NCI-H1436 (cell line): ENCODE measurements around the gene GOLT1A.

Experiments used
- DNase-seq: peaks from one replicate; lab custom pipeline; 2025; lab: John Stamatoyannopoulos, UW

GOLT1A gene, protein sequence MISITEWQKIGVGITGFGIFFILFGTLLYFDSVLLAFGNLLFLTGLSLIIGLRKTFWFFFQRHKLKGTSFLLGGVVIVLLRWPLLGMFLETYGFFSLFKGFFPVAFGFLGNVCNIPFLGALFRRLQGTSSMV

DNA sequence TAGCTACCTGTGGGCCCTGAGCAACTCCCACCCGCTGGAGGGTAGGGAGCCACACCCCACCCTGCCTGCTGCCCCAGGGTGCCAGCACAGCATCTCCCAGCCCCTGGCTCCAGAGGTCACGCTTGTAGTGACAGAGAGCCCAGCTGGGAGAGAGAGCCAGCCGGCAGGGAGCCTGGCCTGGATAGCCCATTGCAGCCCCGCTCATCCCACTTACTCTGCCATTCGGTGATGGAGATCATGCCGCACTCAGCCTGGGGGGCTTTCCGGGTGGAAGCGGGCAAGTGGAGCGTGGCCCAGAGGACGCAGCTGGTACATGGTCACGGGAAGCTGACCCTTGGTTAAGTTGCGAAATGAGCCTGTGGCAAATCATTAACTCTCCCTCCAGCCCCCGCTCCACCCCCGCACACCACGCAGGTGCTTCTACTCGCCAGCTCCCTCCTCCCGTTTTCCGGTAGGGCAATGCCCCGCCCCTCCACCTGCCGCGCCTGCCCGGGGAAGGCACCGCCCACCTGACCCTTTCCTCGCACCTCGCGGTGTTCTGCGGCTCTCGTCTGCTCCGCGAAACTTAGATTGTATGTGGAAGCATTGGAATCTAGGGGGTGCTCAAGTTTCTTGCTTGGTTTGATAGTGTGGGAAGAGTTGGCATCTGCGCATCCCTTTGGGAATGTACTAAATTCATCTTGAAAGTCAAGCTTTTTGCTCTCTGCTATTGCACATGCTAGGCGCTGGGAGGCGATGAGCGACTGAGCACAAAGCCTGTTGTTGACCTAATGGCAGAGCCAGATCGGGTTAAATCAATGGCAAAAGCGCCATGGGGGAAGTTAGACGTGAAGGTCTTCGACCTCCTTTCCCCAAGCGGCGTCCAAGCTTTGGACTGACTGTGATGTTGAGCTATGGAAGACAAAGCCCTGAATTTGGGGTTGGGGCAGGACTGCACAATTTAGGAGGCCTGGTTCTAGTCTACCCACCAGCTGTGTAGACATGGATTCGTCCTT lies at the start of gene GOLT1A:
GOLT1A (minus strand) TSS at position 321 of the 995 bp plus-strand sequence; CDS start at position 239, 82 bp downstream.
- no peak for DNase-seq

DNA sequence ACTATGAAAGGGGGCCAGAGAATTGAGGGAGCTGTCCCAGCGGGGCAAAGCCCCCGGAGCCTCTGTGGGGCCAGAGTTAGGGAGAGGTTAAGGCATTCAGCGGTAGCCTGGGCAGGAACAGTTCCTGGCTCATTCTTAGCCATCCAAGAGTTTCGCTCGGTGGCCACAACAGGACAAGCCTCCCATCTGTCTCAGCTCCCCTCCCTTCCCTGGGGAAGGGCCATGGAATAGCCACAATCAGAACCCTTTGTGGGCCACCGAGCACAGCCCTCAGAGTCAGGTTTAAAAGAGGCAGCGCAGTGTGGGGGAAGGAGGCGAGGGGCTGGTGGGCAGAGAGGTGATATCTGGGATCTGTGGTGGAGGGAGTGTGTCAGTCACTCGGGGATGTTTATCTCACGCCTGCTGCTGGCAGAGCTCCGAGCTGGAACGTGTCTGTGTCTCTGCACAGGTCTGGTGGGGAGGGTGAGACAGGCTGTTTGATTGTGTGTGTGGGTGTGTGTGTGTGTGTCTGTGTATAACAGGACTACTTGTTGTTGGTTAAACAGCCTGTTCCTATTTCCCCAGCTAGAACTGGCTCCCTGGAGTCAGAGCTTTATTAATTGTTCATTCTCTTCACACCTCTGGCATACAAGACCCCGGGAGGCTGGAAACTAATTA lies 49.6 kb upstream of the GOLT1A start:
- no peak for DNase-seq

DNA sequence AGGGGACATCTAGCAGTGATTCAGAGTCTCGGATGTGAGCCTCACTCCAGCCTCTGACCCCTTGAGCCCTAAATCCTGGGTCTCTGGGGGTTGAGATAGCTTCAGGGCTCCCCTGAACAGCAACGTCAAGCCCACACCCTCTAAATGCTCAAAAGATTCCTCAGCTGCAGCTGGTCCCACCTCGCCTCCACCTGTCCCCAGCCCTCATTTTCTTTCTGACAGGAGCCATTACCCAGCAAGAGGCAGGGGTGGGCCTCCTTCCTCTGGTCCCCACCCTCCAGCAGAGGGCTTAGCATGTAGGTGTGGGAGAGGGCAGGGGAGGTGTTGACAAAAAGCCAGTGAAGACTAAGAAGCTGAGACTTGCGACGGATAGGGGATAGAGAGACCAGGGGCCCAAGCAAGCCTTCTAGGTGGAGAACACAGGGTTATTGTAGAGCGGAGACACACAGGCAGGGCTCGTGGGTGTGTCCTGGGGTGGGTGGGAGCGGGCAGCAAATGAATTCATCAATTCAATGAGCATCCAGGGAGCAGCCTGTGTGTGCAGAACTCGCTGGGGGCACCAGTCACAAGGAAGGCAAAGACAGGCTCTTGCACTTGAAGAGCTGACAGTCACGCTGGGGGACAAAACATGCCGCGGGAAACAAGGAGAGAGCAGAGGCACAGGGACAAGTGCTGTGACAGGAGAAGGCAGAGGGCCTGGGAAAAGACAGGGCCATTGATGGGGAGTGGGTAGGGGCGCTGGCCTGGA lies 48.9 kb upstream of the GOLT1A start:
- no peak for DNase-seq

DNA sequence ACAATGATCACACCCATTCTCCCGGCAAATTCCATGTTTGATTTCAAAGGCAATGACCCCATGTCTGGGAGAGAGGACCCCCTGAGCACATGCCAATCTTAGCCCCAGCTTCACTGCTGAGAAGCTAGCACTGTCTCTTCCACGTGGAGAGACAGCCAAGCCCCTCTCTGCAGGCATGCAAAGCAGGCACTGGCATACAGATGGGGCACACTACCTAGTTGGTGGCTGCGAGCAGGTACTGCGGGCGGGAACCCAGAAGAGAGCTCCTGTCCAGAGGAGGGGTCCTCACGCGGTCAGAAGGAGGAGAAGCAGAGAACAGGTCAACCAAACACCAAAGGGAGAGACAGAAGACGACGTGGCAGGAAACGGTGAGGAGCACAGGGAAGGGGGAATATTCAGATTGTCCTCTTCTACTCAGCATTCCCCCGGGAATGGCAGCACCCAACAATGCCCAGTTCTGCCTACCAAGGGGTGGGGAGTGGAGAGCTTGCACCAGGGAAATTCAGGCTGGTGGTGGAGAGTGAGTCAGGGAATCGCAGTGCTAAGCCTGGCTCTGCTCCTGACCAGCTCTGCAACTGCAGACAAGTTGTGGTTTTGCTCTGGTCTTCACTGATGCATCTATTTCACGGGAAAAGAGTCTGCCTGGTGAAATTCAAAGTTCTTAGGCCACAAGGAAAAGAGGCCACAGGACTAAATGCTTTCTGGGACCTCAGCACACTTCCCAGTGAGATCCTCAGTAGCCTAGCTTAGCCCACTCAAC lies 48.1 kb upstream of the GOLT1A start:
- no peak for DNase-seq

DNA sequence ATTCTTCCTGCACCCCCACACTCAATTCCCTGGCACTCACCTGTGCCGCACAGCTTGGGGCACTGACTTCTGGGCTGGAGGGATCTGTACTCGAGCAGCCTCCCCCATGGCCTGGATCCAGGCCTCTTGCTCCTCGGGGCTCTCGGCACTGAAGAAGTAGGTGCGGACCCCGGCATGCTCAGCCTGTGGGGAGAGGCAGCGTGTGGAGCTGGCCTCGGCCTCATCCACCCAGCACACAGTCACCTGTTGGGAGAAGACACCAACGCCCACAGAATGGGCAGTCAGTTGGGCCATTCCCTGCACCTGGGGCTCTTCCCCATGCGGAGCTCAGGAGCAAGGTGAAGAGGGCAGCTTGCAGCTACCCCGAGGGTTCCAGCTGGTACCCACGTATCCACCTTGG lies 47.5 kb upstream of the GOLT1A start:
- no peak for DNase-seq

DNA sequence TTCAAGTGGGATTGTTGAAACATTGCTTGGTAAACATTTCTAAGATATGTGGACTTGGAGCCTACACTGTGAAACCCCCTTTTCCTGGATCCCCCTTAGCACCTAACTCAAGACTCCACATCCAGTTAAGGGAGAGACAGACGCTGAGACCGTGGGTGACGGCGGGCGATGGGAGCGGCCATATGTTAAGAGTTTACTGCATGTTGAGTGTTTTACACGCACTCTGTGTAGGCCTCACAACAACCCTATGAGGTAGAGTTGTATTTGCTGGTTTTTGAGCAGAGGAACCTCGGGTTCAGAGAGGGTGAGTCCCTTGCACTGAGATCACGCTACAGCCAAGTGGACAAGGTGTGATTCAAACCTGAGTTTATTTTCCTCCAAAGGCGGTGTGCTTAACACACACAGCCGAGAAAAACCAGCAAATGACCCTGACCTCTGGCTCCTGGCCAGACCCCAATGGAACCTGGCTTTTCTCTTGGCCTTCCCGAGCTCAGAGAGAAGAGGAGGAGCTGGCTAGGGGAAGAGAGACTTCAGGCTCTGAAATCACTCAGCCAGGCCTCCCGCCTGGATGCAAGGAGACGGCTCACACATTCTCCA lies 46.9 kb upstream of the GOLT1A start:
- no peak for DNase-seq

DNA sequence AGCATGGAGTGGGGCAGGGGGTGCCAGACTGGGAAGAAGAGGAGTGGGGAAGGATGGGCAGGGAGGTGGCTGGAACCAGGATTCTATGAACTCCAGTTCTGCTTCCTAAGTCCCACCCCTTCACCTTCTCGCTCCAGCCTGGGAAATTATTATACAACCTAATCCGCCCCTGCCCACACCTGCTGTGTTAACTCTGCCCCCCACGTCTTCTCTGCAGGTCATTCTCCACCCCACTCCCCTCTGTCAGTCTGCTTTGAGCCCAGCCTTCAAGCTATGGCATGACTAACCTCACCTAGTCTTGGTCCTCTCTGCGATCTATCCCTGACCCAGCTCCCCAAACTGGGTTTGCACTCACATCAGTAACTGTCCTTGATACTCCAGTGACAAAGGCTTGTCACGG lies 46.0 kb upstream of the GOLT1A start:
- no peak for DNase-seq

DNA sequence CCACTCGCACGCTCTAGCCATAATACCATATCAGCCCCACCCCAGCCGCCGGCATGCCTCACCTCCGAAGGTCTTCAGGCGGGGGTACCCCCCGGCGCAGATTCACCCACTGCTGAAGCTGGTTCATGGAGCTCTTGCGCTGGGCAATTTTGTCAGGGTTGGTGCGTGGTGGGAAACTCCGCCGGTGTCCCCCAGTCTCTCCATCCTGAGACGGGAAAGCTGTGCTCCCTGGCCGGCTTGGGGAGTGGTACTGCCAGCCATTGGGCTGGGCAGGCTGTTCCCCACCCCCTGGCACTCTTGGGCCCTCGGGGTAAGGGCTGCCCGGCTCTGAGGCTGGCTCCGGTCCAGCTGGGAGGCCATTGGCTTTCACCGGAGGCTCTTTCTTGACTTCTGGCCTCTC lies 45.4 kb upstream of the GOLT1A start:
- no peak for DNase-seq

DNA sequence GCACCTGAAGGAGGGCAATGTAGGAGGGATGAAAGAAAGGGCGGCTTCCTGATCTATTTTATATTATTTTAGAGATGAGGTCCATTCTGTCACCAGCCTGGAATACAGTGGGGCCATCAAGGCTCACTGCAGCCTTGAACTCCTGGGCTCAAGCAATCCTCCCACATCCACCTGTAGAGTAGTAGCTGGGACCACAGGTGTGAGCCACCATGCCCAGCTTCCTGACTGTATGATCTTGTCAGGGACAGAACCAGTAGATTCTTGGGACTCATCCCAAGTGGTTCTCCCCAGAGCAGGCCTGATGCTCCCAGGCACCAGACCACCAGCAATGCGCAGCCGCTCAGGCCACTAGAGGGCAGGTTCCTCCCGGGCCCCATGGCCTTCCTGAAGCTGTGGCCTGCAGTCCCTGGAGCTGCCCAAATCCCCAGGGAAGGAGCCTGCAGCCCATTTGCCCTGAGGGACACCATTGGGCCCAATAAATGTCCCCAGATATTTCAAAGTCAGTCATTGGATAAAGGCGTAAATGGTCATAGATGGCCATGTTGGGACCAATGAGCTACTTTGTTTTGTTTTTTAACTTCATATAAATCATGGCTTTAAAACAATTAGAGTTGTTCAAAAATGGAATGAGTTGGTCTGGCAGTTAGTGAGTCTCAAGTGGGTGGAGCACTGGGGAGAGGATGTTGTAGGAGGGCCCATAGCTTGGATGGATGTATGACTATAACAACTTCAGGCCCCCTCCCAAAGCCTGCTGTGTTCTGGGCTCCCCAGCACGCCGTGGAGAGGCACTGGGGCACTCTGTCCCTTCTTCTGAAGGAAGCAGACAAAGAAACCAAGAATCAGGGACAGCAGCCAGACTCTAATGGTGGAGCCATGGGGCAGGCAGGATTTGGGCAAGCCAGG lies 44.7 kb upstream of the GOLT1A start:
- peak; percentile 43 for DNase-seq

DNA sequence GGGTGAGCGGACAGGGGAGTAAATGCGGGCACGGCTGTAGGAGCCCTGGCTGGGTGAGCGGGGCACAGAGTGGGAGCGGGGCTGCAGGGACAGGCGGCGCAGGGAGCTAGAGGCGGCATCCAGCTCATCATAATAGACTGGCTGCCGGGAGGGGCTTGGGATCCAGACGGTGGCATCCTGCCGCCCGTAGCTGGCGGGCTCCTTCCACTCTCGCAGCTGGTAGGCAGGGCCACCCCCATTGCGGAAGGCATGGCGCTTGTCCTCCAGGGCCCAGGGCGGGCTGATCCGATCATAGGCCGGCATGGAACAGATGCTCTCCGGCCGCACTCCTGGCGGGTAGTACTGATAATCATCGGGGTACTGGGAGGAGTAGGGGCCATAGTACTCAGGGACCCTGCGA lies 43.7 kb upstream of the GOLT1A start:
- no peak for DNase-seq

DNA sequence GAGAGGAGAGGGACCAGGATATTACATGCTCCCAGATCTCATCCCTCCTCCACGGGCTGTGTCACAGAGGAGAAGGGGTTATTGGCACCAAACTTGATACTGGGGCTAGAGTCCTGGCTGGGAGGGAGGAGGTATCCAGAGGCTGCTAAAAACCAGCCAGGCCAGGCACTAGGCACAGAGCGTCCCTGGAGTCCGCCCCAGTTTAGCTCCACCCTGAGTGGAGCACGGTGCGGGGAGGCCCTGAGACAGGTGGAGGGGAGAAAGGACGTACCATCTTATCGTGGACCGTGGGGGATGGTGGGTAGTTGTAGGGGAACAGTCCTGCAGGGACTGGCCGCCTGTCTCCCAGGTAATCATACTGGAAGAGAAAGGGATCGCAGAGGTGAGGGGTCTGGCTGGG lies 42.7 kb upstream of the GOLT1A start:
- no peak for DNase-seq

DNA sequence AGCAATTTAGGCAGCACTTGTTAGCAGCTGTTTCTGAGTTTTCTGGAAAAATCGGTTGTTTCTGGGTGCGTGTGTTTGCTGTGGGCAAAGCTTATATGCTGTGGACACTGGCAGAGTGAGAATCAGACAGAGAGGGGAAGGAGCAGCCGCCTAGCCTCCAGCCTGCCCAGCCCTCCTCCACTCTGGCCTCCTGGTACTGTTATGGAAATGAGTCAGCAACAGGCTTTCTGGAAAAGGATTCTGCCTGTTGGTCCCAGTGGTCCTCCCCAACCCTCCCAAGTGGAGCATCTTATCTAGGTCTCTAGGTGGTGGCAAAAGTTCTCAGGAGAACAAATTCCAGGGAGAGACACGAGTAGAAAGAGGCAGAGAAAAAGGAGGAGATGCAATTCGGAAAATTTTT lies 42.2 kb upstream of the GOLT1A start:
- no peak for DNase-seq

DNA sequence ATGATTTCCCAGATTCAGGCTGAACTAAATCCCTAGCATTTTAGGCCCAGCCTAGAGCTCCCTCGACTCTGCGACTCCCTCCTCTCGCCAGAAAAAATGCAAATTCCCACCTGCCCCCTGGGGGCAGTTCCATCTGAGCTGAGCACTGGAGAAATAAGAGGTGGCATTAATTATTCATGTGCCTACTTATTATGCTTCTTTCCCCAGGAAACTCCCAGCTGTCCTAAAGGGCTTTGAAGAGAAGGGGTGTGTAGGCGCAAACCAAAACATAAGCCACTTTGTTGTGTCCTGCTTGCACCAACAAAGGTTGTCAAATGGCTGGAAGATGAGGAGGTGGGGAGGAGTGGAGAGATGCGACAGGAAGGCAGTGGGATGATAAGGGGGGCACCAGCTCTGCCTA lies 41.4 kb upstream of the GOLT1A start:
- DNase-seq = peak; percentile 68

DNA sequence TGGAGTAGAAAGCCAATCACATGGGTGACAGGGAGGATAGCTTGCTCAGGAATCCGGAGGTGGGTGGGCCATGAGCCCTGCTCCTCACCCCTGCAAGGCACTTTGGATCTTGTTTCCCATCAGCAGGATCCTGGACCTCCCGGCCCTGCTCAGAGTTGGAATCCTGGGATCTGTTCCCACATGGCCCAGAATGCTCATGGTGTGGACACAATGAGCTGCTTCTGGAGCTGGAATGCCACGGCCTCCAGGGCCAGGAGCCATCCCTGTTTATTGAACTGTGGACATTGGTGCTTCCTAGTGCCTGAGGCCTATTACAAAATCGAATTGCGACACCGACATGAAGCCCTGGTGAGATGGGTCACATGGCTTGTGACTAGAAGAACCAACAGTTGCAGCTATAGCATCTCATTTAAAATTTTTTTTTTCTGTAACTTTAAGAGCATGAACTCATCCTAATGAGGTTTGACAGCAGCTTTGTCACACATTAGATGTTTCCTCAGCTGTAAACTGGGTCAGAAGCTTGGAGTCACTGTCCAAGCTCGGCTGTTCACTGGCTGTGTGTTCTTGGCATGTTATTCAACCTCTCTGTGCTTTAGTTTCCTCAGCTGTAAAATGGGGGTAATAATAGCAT lies 40.4 kb upstream of the GOLT1A start:
- no peak for DNase-seq

DNA sequence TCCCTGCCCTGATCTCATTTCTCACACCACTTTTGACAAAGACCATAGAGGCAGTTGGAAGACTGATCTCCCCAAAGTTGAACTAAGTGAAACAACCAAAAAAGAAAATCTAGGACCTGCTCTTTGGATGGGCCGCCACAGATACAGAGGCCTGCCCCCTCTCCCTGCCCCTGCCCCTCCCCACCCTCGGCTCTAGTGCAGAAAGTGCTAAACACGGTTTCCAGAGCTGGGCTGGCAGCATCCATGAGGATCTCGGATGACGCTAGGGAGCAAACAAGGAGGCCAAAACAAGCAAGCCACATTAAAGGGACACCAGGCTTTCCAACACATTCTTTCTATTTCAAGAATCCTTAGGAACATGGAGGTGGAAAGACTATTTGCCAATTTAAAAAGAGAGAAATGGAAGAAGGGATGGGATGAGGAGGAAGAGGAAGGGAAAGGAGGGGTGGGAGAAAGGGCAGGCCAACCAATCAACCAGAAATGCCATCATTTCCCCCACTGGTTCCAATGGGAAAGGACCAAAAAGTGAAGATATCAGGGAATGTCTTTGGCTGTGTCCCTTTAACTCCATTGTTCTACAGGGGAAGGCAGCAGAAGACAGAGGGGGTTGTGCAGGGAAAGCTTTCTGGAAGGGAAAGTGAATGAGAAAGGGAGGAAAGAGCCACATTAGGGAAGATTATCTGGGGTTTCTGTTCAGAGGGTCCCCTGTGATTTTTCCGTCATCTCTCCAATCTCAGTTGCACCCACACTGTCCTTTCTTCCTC lies 38.3 kb upstream of the GOLT1A start:
- no peak for DNase-seq

DNA sequence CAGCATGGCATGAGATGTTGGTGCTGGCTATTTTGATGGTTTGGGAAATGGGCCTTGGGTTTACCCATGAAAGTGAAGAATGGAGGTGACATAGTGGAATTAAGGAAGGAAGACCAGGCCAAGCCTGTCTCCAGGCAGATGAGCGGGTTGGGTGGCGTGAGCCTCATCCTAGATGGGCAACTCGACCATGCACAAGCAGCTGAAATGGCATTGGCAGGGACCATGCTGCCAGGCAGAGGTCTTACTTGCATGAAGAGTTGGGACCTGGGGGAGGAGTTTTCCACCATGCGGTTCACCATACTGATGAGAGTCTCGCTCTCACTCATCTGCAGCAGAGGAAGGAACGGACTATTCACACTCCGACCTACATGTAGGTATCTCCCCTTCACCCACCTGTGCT lies 37.5 kb upstream of the GOLT1A start:
- DNase-seq = no peak

DNA sequence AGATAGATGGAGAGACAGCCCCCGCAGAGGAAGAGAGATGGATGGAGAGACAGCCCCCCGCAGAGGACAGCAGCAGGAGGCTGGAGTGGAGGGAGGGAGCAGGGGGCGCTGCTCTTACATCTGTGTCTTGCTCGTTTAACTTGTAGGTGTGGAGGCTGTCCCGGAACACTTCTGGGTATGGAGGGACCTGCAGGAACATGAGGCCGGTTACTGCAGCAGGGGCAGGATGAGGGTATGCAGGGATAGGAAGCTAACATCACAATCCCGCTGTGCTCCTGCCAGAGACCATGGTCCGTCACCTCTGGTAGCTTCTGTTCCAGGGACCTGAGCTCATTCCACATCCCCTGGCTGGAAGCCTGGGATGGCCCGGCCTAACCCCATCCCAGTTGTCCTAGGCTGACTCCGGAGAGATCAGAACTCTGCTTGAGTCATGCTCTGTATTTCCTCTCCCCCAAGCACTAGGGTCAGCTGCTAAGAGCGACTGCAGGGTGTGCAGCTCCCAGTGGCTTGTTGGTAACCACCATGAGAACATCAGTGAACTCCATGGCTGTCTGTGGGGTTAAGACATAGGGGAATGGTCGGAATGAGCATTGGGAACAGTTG lies 36.7 kb upstream of the GOLT1A start:
- no peak for DNase-seq

DNA sequence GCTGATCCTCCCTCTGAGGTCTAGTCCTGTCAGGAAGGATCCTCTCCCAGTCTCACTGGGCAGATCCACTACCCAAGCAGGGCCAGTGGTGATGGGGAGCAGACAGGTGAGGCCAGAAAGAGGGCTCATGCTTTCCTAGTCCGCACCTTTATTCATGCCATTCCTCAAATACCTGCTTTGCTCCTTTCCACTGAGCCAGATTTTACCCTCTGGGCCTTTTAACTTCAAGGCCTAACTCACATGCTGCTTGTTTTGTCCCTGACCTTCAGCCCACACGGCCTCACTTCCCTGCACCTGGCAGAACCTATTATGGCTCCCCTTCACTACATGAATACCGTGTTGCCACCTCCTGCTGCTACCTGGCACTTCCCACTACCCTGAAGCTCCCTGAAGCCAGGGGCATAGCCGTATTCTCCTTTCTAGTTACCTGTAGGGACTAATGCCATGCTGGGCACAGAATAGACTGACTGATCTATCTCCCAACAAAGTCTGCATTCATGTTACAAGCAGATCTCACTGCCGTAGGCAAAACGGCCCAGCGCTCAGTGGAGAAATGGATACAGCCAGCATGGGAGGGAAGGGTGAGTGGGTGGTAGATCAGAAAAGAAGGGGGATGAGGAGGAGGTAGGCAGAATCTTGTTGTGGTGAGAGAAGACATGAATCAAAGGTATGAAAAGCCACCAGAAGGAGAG lies 36.1 kb upstream of the GOLT1A start:
- no peak for DNase-seq
